Lower leg skin (tissue), 4 donors: ENCODE measurements around the gene SMG6. TPM values are rescaled to one million over a fixed set of nuclear protein-coding genes. Genes with fewer than 3 reads are reported as not detected.

Experiments
- DNase-seq, 2 donors: peaks; one replicate each; pipeline ENCODE4 v3.0.0-alpha.2; 2019; ENCODE audit warnings: low spot score in 2 of 2
- H3K4me3 ChIP-seq: fragments of 200-600 bp; sonication (generic); 2 replicates; pipeline ENCODE4 v1.5.1; 2017; ENCODE audit warnings: mild to moderate bottlenecking, low read depth; ENCODE audit not compliant: poor library complexity, severe bottlenecking
- CTCF ChIP-seq, 3 donors: fragments of 450-650 bp; IDR thresholded peaks; one replicate each; pipeline ENCODE4 v1.5.1; 2016; ENCODE audit warnings: antibody characterized with exemption in 3 of 3, mild to moderate bottlenecking in 3 of 3, moderate library complexity in 2 of 3
- POLR2A ChIP-seq, 2 donors: fragments of 450-650 bp; IDR thresholded peaks; one replicate each; pipeline ENCODE4 v1.6.1; 2016 to 2017; ENCODE audit warnings: antibody characterized with exemption in 2 of 2, mild to moderate bottlenecking in 1 of 2, moderate library complexity in 1 of 2
- WGBS, 2 donors: methylation state at CpG; one replicate each; pipeline ENCODE4 v1.1.5; 2018; 5-methylcytosine and 5-hydroxymethylcytosine counted together
- intact Hi-C: fragments of 100-400 bp; cut with DNase I; formaldehyde crosslinking; loops from one replicate; pipeline ENCODE4 v1.15.0; 2023; ENCODE audit warnings: low total_unique reads
- total RNA-seq, 4 donors: library from RNA; depleted of rRNA; stranded (reverse); fragments of >200 nt; gene quantifications; one replicate each; pipeline ENCODE4 v1.1.0, GENCODE V29; 2016

The SMG6 gene
- total RNA-seq, 4 donors from 2014 or later = 22.5 to 54.6 (median 29.5) TPM

- 26 to 34% methylated on average over 8 of the region's 8 CpGs for whole genome bisulfite sequencing, 2 donors
- TF ChIP-seq POLR2A (IDR thresholded peaks at IDR 0.05) (no peak), CTCF (IDR thresholded peaks at IDR 0.05) (no peak)
- intact Hi-C loops = no loop called here
- no peak for DNase-seq
- no peak overlapping the region for H3K4me3 ChIP-seq
These were observed 214.6 kb downstream of the SMG6 start for GRCh38 chr17:2089021-2089422.

DNA sequence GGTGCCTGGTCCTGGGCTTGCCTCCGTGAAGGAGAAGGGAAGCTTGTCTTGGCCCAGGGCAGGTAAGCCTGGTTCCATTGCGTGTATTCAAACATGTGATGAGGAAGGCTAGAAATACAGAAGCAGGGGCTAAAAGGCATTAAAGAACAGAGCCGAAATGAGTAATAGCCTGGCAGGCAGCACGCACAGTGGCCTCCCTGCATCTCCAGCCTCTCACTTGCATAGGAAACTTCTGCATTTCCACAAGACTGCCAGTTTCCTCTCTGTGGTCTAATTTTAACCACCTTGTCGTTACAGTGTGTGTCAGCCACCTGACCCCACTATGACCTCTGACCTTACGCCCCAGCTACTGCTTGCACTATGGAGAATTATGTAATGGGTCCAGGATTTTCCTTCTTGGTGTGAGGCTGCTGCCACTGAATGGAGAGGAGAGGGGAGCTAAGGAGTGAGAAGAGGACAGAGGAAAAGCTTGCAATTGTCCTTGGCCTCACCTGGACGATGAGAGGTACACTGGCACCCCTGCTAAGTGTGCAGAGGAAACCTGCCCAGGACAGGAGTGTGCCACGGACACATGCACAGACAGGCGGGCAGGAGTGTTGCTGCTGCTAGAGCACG lies 215.9 kb downstream of the SMG6 start:
- no peak overlapping the region for H3K4me3 ChIP-seq
- no peak for TF ChIP-seq POLR2A (IDR thresholded peaks at IDR 0.05)
- TF ChIP-seq CTCF (IDR thresholded peaks at IDR 0.05) = no peak
- no peak for DNase-seq
- intact Hi-C loops = no loop called here
- 58 to 60% methylated on average over 10 of the region's 10 CpGs for WGBS, 2 donors

DNA sequence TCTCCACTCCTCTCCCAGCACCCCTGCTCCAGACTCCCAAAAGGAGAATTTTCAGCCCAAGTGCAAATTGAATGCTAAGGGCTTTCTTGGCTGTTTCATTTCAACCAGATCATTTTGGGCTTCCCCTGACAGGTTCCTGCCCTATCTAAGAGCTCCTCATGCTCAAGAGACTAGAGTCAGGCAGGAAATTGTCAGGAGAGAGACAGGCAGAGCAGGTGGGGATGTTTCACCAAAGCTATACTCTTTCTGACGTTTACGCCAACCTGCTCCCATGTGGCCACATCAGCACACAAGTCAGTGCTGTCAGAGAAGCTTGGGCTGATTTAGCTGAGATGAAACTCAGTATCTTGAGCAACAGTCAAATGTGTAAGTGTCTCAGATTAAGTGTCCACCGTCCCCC lies 217.3 kb downstream of the SMG6 start:
- WGBS, 2 donors = 71 to 74% methylated on average over 3 of the region's 3 CpGs
- no peak overlapping the region for H3K4me3 ChIP-seq
- no peak for DNase-seq
- intact Hi-C loops = no loop called here
- no peak for TF ChIP-seq POLR2A (IDR thresholded peaks at IDR 0.05)
- no peak for TF ChIP-seq CTCF (IDR thresholded peaks at IDR 0.05)

- no peak for TF ChIP-seq POLR2A (IDR thresholded peaks at IDR 0.05)
- TF ChIP-seq CTCF (IDR thresholded peaks at IDR 0.05) = no peak
- DNase-seq = no peak
- intact Hi-C loops = no loop called here
- H3K4me3 ChIP-seq = no peak overlapping the region
- WGBS, 2 donors = 37 to 51% methylated on average over 5 of the region's 5 CpGs
These were observed 218.0 kb downstream of the SMG6 start for GRCh38 chr17:2085648-2085949.

DNA sequence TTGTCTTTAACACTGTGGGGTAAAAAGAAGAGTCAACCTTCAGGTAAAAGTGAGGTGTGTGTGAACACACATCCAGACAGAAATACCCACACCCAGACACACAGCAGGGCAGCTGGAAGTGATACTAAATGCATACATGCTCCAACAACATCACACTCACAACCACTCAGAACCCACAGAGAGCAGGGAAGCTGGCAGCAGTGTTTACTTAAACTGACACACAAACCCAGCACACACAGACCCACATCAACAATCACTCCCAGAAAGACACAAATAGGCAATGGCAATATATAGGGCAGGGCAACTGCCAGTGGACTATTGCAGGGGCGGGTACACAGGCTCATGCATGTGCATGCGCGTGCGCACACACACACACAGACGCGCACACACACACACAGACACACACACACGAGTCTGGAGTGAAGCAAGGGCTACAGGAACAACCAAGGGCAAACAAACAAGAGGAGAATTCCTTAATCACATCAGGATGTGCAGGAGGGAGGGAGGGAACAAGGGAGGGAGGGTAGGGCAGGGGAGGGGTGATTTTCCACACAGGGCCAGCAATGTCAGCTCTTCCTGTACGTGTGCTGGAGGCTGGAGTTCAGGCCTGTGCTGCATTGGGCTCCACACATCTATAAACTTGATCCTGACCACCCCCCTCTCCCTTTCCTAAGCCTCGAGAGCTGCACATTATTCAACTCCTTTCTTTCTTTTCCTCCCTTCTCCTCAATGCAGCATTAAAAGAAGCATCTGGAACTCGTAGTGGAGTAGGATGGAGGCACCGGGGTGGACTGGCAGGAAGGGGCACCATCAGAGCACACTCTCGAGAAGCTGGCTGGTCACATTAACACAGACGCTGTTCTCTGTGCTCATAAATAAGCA lies 218.6 kb downstream of the SMG6 start:
- intact Hi-C loops = no loop called here
- WGBS, 2 donors = 24 to 39% methylated on average over 13 of the region's 13 CpGs
- peak; percentile 71 to 93 for DNase-seq
- TF ChIP-seq POLR2A (IDR thresholded peaks at IDR 0.05) = no peak
- no peak for TF ChIP-seq CTCF (IDR thresholded peaks at IDR 0.05)
- no peak overlapping the region for H3K4me3 ChIP-seq
